BJ (cell line): ENCODE data around the gene C6orf89. TPM values are rescaled to one million over a fixed set of nuclear protein-coding genes. Genes with fewer than 3 reads are reported as not detected.

Source experiments
- CTCF ChIA-PET: fragments of 350-600 bp; formaldehyde crosslinking; extraction: SDS; loops from one replicate; lab custom pipeline; 2021; ENCODE audit warnings: antibody characterized with exemption, inconsistent platforms; lab: Yijun Ruan, JAX
- POLR2A ChIA-PET: fragments of 300-600 bp; sonication (Branson Sonifier 250); formaldehyde crosslinking; extraction: SDS; loops from one replicate; lab custom pipeline; 2021; ENCODE audit warnings: antibody characterized with exemption; lab: Charles Lee
- DNase-seq: peaks from one replicate; pipeline ENCODE4 v3.0.0-alpha.2; 2011; ENCODE audit warnings: low read depth
- H3K27me3 ChIP-seq: 2 replicates; pipeline ENCODE4 v1.6.0; 2011; ENCODE audit warnings: low read length; ENCODE audit not compliant: control insufficient read depth, insufficient read depth
- H3K36me3 ChIP-seq: 2 replicates; pipeline ENCODE4 v1.5.1; 2011; ENCODE audit warnings: low read length; ENCODE audit not compliant: control insufficient read depth, insufficient read depth
- H3K4me3 ChIP-seq: 2 replicates; pipeline ENCODE4 v1.5.1; 2011; ENCODE audit warnings: low read depth, mild to moderate bottlenecking, control low read depth, low read length
- CTCF ChIP-seq: IDR thresholded peaks from 2 replicates; pipeline ENCODE4 v1.5.1; 2011; ENCODE audit warnings: low read depth, mild to moderate bottlenecking, control low read depth, inconsistent platforms, low read length, moderate library complexity; ENCODE audit not compliant: insufficient read depth
- polyA plus RNA-seq: library from polyadenylated mRNA; depleted of rRNA; stranded (reverse); fragments of >200 nt; gene quantifications from 2 replicates; pipeline ENCODE4 v1.2.3, GENCODE V29; 2011

C6orf89 gene
- polyA plus RNA-seq, 1 experiment = 66.0 TPM

- POLR2A ChIA-PET = no interaction called here
These were observed 77.1 kb downstream of the C6orf89 start for GRCh38 chr6:36962874-36963273.

GRCh38 chr6:36963451-36964290 lies 77.9 kb downstream of the C6orf89 start:
- TF ChIP-seq CTCF = no peak
- Histone ChIP-seq H3K27me3 (no peaks in the 10 kb centered on the region), H3K4me3 (no peak overlapping the region), H3K36me3 (peaks cover 11% of the 10 kb centered on the region)
- no peak for DNase-seq
- CTCF ChIA-PET = interaction anchor here (0.9 to 1.6 kb wide), 3 partner anchors 14 to 79 kb away, joined by 3 to 5 read pairs (median 3); partner anchors contain the start of gene MTCH1
- POLR2A ChIA-PET = no interaction called here

More at GRCh38 chr6:36962874-36963273, 77.1 kb downstream of the C6orf89 start:
- no peak for TF ChIP-seq CTCF
- Histone ChIP-seq H3K4me3 (no peak overlapping the region), H3K27me3 (no peaks in the 10 kb centered on the region), H3K36me3 (peaks cover 5% of the 10 kb centered on the region)
- CTCF ChIA-PET = no interaction called here
- no peak for DNase-seq

DNA sequence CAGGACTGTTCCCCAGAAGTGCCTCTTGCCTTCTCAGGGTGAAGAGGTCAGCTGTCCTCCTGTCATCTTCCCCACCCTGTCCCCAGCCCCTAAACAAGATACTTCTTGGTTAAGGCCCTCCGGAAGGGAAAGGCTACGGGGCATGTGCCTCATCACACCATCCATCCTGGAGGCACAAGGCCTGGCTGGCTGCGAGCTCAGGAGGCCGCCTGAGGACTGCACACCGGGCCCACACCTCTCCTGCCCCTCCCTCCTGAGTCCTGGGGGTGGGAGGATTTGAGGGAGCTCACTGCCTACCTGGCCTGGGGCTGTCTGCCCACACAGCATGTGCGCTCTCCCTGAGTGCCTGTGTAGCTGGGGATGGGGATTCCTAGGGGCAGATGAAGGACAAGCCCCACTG lies 78.6 kb downstream of the C6orf89 start:
- ChIA-PET CTCF (interaction anchor here (0.9 to 1.6 kb wide), 3 partner anchors 13 to 79 kb away, joined by 3 to 5 read pairs (median 3); partner anchors contain the start of gene MTCH1), POLR2A (no interaction called here)
- Histone ChIP-seq H3K4me3 (no peak overlapping the region), H3K36me3 (peaks cover 18% of the 10 kb centered on the region), H3K27me3 (no peaks in the 10 kb centered on the region)
- no peak for DNase-seq
- no peak for TF ChIP-seq CTCF

GRCh38 chr6:36964908-36965307 lies 79.2 kb downstream of the C6orf89 start:
- no peak for DNase-seq
- Histone ChIP-seq H3K27me3 (no peaks in the 10 kb centered on the region), H3K4me3 (no peak overlapping the region), H3K36me3 (peaks cover 20% of the 10 kb centered on the region)
- TF ChIP-seq CTCF = no peak
- POLR2A ChIA-PET = no interaction called here
- CTCF ChIA-PET = interaction anchor here (1.2 to 2.1 kb wide), 3 partner anchors 8 to 80 kb away, joined by 3 to 5 read pairs (median 4); no protein-coding TSS in a partner anchor

- no peak overlapping the region for H3K4me3 ChIP-seq
- ChIA-PET POLR2A (no interaction called here), CTCF (interaction anchor here (0.6 to 1.4 kb wide), 3 partner anchors 10 to 51 kb away, joined by 3 read pairs; no protein-coding TSS in a partner anchor)
- no peaks in the 10 kb centered on the region for H3K27me3 ChIP-seq
- no peak for TF ChIP-seq CTCF
- peaks cover 39% of the 10 kb centered on the region for H3K36me3 ChIP-seq
- DNase-seq = no peak
These were observed 81.5 kb downstream of the C6orf89 start for GRCh38 chr6:36967301-36967700.
